Activated naive CD4-positive, alpha-beta T cell treated with anti-CD3 and anti-CD28 coated beads for 36 hours (primary cell): ENCODE results near the gene ADAMTS20. TPM values are rescaled to one million over a fixed set of nuclear protein-coding genes. Genes with fewer than 3 reads are reported as not detected.
A peak's percentile ranks its signal among the peaks of the same experiment; 100 is the strongest.

Experiments
- CTCF ChIA-PET: fragments of 350-600 bp; sonication (Branson Sonifier 250); formaldehyde crosslinking; loops from one replicate; lab custom pipeline; 2021; ENCODE audit warnings: antibody characterized with exemption; lab: Charles Lee
- DNase-seq: peaks from one replicate; pipeline ENCODE4 v3.0.0-alpha.2; 2020
- H3K27ac Mint-ChIP-seq: one replicate; pipeline ENCODE4 v1.8.0; 2021; ENCODE audit warnings: mild to moderate bottlenecking, mixed read lengths
- H3K27me3 Mint-ChIP-seq: one replicate; pipeline ENCODE4 v1.8.0; 2021; ENCODE audit warnings: low read depth, mixed read lengths
- H3K36me3 Mint-ChIP-seq: one replicate; pipeline ENCODE4 v1.8.0; 2021; ENCODE audit warnings: low read depth, mixed read lengths
- H3K4me1 Mint-ChIP-seq: one replicate; pipeline ENCODE4 v1.8.0; 2021; ENCODE audit warnings: low read depth, mixed read lengths
- H3K4me3 Mint-ChIP-seq: one replicate; pipeline ENCODE4 v1.8.0; 2021; ENCODE audit warnings: mild to moderate bottlenecking, moderate library complexity, mixed read lengths
- H3K9me3 Mint-ChIP-seq: one replicate; pipeline ENCODE4 v1.8.0; 2021; ENCODE audit warnings: mixed read lengths
- intact Hi-C: fragments of 100-400 bp; cut with micrococcal nuclease; formaldehyde crosslinking; loops from one replicate; pipeline ENCODE4 v1.15.1; 2023
- total RNA-seq, 2 experiments: library from RNA; stranded (reverse); gene quantifications; one replicate each; pipeline ENCODE4 v1.2.3, GENCODE V29; 2021

The ADAMTS20 gene
- total RNA-seq, 2 experiments from 2014 or later, result not detected

GRCh38 chr12:43459285-43459684, 92.7 kb downstream of the ADAMTS20 start:
- Mint-ChIP-seq H3K4me3 (no peak overlapping the region), H3K27me3 (peaks cover 2% of the 10 kb centered on the region), H3K9me3 (peaks cover 10% of the 10 kb centered on the region), H3K36me3 (no peaks in the 10 kb centered on the region), H3K4me1 (no peaks in the 10 kb centered on the region), H3K27ac (no peak overlapping the region)
- intact Hi-C loops, result no loop called here
- DNase-seq, result no peak
- CTCF ChIA-PET, result no interaction called here

DNA sequence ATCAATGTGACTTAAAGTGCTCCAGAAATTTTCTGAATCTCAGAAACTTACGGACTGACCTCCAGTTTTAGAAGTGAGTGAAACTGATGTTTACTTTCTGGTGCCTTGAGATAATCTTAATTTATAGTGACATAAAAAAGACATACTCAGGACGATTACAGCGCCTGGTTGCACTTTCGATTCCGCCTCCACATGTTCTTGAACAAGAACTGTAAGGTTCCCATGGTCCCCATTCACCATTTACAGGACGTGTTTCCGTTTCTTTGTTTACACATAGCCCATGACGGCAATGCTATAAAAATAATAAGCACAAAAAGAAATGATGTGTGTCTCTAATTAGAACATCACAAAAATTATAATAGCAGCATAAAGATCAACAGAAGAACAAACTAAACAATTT, 98.2 kb downstream of the ADAMTS20 start:
- H3K4me1 Mint-ChIP-seq, result no peaks in the 10 kb centered on the region
- CTCF ChIA-PET, result no interaction called here
- intact Hi-C loops, result no loop called here

GRCh38 chr12:43444940-43445564, 107.0 kb downstream of the ADAMTS20 start:
- H3K27ac Mint-ChIP-seq, result no peak overlapping the region
- CTCF ChIA-PET, result interaction anchor here (0.6 to 3.9 kb wide), 6 partner anchors 14 to 950 kb away, joined by 3 to 20 read pairs (median 6); no protein-coding TSS in a partner anchor
- H3K36me3 Mint-ChIP-seq, result no peaks in the 10 kb centered on the region
- no peaks in the 10 kb centered on the region for H3K4me1 Mint-ChIP-seq
- H3K4me3 Mint-ChIP-seq, result no peak overlapping the region
- no peaks in the 10 kb centered on the region for H3K9me3 Mint-ChIP-seq
- intact Hi-C loops, result loop anchor here (1.0 to 10.0 kb wide), 3 partner anchors 284 to 1490 kb away; no protein-coding TSS in a partner anchor
- DNase-seq, result peak; percentile 72
- peaks cover 8% of the 10 kb centered on the region for H3K27me3 Mint-ChIP-seq

More for the DNA sequence above, 98.2 kb downstream of the ADAMTS20 start:
- Mint-ChIP-seq H3K27me3 (no peaks in the 10 kb centered on the region), H3K27ac (no peak overlapping the region), H3K4me3 (no peak overlapping the region), H3K36me3 (no peaks in the 10 kb centered on the region), H3K9me3 (peaks cover 10% of the 10 kb centered on the region)
- no peak for DNase-seq

DNA sequence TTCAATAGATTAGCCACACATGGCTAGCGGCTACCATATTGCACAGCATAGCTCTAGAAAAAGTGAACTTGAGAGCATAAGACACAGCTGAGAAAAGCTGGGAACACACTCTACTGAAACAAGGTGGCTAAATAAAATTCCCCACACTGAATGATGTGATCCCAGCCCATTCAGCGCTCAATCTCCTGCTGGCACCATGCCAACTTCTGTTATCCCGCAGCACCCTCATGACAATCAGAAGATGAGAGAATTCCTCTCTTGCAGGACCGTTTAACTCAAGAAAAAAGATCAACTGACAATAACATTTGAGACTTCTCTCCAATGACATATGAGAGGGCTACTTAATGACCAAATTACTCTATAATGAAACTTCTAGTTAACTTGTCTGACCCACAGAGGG, 115.4 kb downstream of the ADAMTS20 start:
- no peaks in the 10 kb centered on the region for H3K9me3 Mint-ChIP-seq
- DNase-seq, result no peak
- H3K27me3 Mint-ChIP-seq, result no peaks in the 10 kb centered on the region
- H3K4me1 Mint-ChIP-seq, result no peaks in the 10 kb centered on the region
- intact Hi-C loops, result no loop called here
- H3K4me3 Mint-ChIP-seq, result no peak overlapping the region
- no peaks in the 10 kb centered on the region for H3K36me3 Mint-ChIP-seq
- CTCF ChIA-PET, result no interaction called here
- no peak overlapping the region for H3K27ac Mint-ChIP-seq

GRCh38 chr12:43434614-43435013, 117.4 kb downstream of the ADAMTS20 start:
- intact Hi-C loops, result no loop called here
- no peak for DNase-seq
- Mint-ChIP-seq H3K4me1 (no peaks in the 10 kb centered on the region), H3K27ac (no peak overlapping the region), H3K4me3 (no peak overlapping the region), H3K36me3 (no peaks in the 10 kb centered on the region), H3K9me3 (no peaks in the 10 kb centered on the region), H3K27me3 (no peaks in the 10 kb centered on the region)
- CTCF ChIA-PET, result interaction anchor here (0.6 to 1.4 kb wide), 3 partner anchors 9 to 31 kb away, joined by 3 to 4 read pairs (median 3); no protein-coding TSS in a partner anchor

GRCh38 chr12:43428088-43428600, 123.9 kb downstream of the ADAMTS20 start:
- Mint-ChIP-seq H3K4me1 (no peaks in the 10 kb centered on the region), H3K36me3 (no peaks in the 10 kb centered on the region), H3K4me3 (no peak overlapping the region), H3K9me3 (no peaks in the 10 kb centered on the region), H3K27ac (no peak overlapping the region), H3K27me3 (no peaks in the 10 kb centered on the region)
- CTCF ChIA-PET, result interaction anchor here (0.6 to 0.7 kb wide), 2 partner anchors 15 to 124 kb away, joined by 3 to 5 read pairs; partner anchors contain the start of gene ADAMTS20
- intact Hi-C loops, result no loop called here
- no peak for DNase-seq

- Mint-ChIP-seq H3K27ac (no peak overlapping the region), H3K9me3 (no peaks in the 10 kb centered on the region), H3K4me3 (no peak overlapping the region), H3K36me3 (no peaks in the 10 kb centered on the region), H3K4me1 (no peaks in the 10 kb centered on the region), H3K27me3 (no peaks in the 10 kb centered on the region)
- intact Hi-C loops, result no loop called here
- CTCF ChIA-PET, result no interaction called here
- DNase-seq, result no peak
These were observed 126.6 kb downstream of the ADAMTS20 start for GRCh38 chr12:43425361-43425760.

DNA sequence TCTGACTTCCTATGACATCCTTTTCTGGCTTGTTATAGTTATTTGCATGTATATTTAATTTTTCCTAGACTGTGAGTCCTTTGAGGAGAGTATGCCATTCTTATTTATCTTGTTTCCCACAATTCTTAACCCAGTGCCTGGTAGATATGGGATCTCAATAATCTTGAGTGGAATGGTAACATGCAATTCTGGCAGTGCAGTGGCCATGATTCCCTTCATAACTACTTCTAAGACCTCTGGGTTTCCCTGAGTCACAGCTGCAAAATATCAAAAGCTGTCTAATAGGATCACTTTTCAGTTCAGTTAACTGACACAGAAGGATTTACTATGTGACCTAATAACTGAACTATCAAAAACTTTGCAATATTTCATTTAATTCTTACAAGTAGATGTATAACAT, 135.0 kb downstream of the ADAMTS20 start:
- Mint-ChIP-seq H3K4me1 (no peaks in the 10 kb centered on the region), H3K27me3 (peaks cover 2% of the 10 kb centered on the region)

GRCh38 chr12:43407816-43408645, 144.0 kb downstream of the ADAMTS20 start:
- DNase-seq, result no peak
- H3K4me1 Mint-ChIP-seq, result no peaks in the 10 kb centered on the region
- intact Hi-C loops, result no loop called here
- no peak overlapping the region for H3K27ac Mint-ChIP-seq
- H3K4me3 Mint-ChIP-seq, result no peak overlapping the region
- H3K9me3 Mint-ChIP-seq, result no peaks in the 10 kb centered on the region
- no peaks in the 10 kb centered on the region for H3K27me3 Mint-ChIP-seq
- CTCF ChIA-PET, result no interaction called here
- H3K36me3 Mint-ChIP-seq, result no peaks in the 10 kb centered on the region

More for the DNA sequence above, 135.0 kb downstream of the ADAMTS20 start:
- H3K36me3 Mint-ChIP-seq, result no peaks in the 10 kb centered on the region
- CTCF ChIA-PET, result no interaction called here
- H3K27ac Mint-ChIP-seq, result no peak overlapping the region
- H3K4me3 Mint-ChIP-seq, result no peak overlapping the region
- peaks cover 2% of the 10 kb centered on the region for H3K9me3 Mint-ChIP-seq
- intact Hi-C loops, result no loop called here
- no peak for DNase-seq

DNA sequence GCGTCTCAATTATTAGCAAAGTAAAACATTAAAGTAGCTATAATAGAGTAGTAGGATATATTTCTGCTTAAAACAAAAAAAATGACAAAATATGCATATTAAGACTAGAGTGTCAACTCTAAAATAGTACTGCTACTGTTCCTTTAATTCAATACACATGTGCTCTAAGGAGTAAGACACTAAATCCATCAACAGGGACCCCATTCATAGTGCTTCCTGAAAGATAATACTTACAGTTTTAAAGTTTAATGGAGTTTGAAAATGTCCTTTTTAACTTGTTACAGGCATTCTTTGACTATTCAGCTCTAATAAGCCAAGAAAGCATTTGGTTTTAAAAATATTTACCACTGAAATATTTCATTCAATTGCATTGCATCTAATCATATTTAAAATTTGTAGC, 145.2 kb downstream of the ADAMTS20 start:
- CTCF ChIA-PET, result no interaction called here
- H3K9me3 Mint-ChIP-seq, result no peaks in the 10 kb centered on the region
- H3K27ac Mint-ChIP-seq, result no peak overlapping the region
- H3K27me3 Mint-ChIP-seq, result no peaks in the 10 kb centered on the region
- H3K36me3 Mint-ChIP-seq, result no peaks in the 10 kb centered on the region
- intact Hi-C loops, result no loop called here
- H3K4me3 Mint-ChIP-seq, result no peak overlapping the region
- H3K4me1 Mint-ChIP-seq, result no peaks in the 10 kb centered on the region
- DNase-seq, result no peak

GRCh38 chr12:43402436-43402835, 149.6 kb downstream of the ADAMTS20 start:
- Mint-ChIP-seq H3K9me3 (no peaks in the 10 kb centered on the region), H3K27me3 (no peaks in the 10 kb centered on the region), H3K4me3 (no peak overlapping the region), H3K4me1 (no peaks in the 10 kb centered on the region), H3K36me3 (no peaks in the 10 kb centered on the region), H3K27ac (no peak overlapping the region)
- DNase-seq, result no peak
- CTCF ChIA-PET, result no interaction called here
- intact Hi-C loops, result no loop called here

DNA sequence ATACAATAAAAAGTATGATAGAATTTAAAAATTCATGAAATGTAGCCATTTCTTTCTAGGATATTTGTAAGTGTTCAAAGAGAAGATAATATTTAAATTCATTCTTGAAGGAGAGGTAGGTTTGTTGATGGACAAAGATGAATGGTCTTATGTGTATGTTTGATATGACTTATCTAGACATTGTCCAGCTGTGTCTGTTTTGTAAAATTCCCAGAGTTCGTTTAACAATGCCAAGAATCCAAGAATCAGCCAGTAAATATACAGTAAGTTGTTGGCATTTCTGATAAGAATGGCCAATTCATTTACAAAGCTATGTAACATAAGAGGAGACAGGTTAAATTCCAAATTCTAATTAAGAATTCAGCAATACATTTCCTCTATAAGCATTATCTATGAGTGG, 150.9 kb downstream of the ADAMTS20 start:
- Mint-ChIP-seq H3K9me3 (no peaks in the 10 kb centered on the region), H3K4me1 (no peaks in the 10 kb centered on the region), H3K4me3 (no peak overlapping the region), H3K27me3 (no peaks in the 10 kb centered on the region), H3K27ac (no peak overlapping the region), H3K36me3 (no peaks in the 10 kb centered on the region)
- CTCF ChIA-PET, result interaction anchor here (0.6 kb wide), 1 partner anchor 42 kb away, joined by 5 read pairs; no protein-coding TSS in a partner anchor
- DNase-seq, result no peak
- intact Hi-C loops, result no loop called here
